ENCODE measurements around the gene SPINK2. TPM values are rescaled to one million over a fixed set of nuclear protein-coding genes. Genes with fewer than 3 reads are reported as not detected.

SPINK2 gene
- total RNA-seq, 1 experiment from 2014 or later, result not detected

Other genes with a start within 250 kb of the SPINK2 start
- gene HOPX, start 140.4 kb downstream of the SPINK2 start, total RNA-seq (2021; ENCODE audit: unreplicated experiment), result not detected
- 38.8 TPM for gene REST, start 86.2 kb upstream of the SPINK2 start, total RNA-seq (2021; ENCODE audit: unreplicated experiment)
- 11.8 TPM for gene NOA1, start 155.9 kb upstream of the SPINK2 start, total RNA-seq (2021; ENCODE audit: unreplicated experiment)
- gene POLR2B, start 157.2 kb upstream of the SPINK2 start, total RNA-seq (2021; ENCODE audit: unreplicated experiment), result 84.1 TPM